OCI-LY3 (cell line): ENCODE results near the gene GULP1.

Source experiments
- EZH2phosphoT487 ChIP-seq: fragments of 200-600 bp; shearing (Covaris generic); IDR thresholded peaks from 2 replicates; pipeline ENCODE4 v1.6.1; 2018; ENCODE audit warnings: antibody characterized with exemption, mixed run types, low read depth
- TF ChIP-seq, protein P1 (sequence below): fragments of 200-600, 300-600 bp; sonication (generic); IDR thresholded peaks from 2 replicates; pipeline ENCODE4 v1.5.1; 2014; ENCODE audit warnings: antibody characterized with exemption, low read length, low read depth

DNA sequence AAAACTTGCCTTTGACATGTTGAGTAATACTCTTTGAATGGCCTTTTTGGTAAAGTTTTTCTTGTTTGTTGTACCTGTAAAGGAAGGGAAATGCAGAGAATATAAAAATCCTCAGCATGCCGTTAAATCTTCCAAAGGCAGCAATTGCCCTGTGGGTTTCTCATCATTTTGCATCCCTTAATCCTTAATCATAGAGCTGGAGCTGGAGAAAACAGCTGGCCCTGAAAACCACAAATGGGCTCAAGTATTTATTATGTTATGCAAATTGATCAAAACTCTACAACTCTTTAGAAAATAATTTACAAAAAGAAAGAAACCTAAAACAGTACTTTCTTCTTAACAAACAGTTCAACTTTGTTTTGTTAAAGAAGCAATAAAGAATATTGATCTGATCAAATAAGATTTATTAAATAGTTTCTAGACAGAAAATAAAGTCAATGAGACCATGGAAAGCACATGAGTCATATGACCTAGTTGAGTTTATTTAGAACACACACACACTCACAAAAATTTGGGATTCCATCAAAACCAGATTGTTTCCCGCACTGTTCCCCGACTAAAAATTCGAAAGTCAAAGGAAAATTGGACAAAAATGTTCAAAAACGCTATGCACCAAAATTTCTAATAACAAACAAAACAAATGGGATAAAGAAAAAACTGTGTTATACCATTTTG, 309.0 kb downstream of the GULP1 start:
- TF ChIP-seq, protein P1, sequence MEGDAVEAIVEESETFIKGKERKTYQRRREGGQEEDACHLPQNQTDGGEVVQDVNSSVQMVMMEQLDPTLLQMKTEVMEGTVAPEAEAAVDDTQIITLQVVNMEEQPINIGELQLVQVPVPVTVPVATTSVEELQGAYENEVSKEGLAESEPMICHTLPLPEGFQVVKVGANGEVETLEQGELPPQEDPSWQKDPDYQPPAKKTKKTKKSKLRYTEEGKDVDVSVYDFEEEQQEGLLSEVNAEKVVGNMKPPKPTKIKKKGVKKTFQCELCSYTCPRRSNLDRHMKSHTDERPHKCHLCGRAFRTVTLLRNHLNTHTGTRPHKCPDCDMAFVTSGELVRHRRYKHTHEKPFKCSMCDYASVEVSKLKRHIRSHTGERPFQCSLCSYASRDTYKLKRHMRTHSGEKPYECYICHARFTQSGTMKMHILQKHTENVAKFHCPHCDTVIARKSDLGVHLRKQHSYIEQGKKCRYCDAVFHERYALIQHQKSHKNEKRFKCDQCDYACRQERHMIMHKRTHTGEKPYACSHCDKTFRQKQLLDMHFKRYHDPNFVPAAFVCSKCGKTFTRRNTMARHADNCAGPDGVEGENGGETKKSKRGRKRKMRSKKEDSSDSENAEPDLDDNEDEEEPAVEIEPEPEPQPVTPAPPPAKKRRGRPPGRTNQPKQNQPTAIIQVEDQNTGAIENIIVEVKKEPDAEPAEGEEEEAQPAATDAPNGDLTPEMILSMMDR, result no peak
- TF ChIP-seq EZH2phosphoT487, result no peak
